LNCAP (cell line): ENCODE data around the gene ANKRD23.

Source experiments
- CTCF ChIP-seq: fragments of 450-650 bp; IDR thresholded peaks from 2 replicates; pipeline ENCODE4 v1.5.1; 2017; ENCODE audit warnings: mild to moderate bottlenecking

The ANKRD23 gene

GRCh38 chr2:96825057-96825456, 18.8 kb downstream of the ANKRD23 start:
- no peak for TF ChIP-seq CTCF

- no peak for TF ChIP-seq CTCF
Observed at GRCh38 chr2:96824079-96824870, 19.5 kb downstream of the ANKRD23 start.

- TF ChIP-seq CTCF, result no peak
Observed at GRCh38 chr2:96823198-96823597, 20.6 kb downstream of the ANKRD23 start.

- no peak for TF ChIP-seq CTCF
Observed at GRCh38 chr2:96822786-96823185, 21.0 kb downstream of the ANKRD23 start.

DNA sequence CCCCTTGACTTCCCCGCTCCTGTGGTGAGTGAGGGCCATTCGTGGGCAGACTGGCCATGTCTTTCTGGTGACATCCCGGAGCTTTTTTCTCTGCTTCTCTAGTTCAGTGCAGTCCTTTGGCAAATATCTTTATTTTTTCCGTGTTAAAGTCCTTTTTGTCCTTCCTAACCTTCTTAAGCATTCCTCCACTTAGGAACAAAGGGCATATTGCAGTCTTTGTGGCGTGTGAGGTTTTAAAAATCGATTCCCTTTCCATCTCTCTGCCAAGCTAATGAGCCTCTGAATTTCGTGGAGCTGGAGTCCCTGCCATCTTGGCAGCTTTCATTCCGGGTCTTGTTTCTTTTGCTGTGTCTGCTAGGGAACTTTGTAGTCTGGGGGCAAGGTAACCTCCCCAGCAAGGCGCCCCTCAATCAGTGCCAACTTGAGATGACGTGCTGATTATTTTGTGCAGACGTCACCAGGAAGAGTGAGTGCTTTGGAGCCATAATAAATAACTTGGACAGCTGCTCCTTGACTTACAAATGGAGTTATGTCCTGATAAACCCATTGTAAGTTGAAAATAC, 22.6 kb downstream of the ANKRD23 start:
- no peak for TF ChIP-seq CTCF

DNA sequence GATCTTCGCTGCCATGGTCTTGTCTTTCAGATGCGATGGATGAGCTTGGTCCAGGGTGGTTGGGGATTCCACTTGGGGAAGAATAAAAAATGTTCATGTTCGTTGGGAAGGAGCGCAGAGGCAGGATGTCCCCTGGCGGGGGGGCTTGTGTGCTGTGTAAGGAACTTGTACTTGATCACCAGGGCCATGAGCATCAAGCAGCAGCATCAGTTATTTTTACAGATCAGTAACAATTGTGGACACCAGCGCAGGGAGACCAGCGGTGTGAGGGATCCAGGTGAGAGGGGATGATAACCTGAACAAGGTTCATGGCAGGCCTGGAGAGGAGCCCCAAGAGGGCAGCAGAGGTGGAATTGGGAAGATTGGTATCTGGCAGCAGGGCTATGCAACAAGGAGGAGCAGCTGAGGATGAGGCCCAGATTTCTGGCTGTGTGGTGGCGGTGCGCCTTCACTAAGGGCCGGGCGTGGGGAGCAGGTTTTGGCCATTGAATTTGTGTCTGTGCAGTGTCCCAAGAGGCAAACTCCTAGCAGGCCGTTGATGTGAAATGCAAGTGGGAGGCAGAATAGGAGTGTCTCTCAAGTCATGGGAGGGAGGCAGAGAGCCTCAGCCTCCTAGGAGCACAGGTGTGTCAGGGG, 23.8 kb downstream of the ANKRD23 start:
- no peak for TF ChIP-seq CTCF

DNA sequence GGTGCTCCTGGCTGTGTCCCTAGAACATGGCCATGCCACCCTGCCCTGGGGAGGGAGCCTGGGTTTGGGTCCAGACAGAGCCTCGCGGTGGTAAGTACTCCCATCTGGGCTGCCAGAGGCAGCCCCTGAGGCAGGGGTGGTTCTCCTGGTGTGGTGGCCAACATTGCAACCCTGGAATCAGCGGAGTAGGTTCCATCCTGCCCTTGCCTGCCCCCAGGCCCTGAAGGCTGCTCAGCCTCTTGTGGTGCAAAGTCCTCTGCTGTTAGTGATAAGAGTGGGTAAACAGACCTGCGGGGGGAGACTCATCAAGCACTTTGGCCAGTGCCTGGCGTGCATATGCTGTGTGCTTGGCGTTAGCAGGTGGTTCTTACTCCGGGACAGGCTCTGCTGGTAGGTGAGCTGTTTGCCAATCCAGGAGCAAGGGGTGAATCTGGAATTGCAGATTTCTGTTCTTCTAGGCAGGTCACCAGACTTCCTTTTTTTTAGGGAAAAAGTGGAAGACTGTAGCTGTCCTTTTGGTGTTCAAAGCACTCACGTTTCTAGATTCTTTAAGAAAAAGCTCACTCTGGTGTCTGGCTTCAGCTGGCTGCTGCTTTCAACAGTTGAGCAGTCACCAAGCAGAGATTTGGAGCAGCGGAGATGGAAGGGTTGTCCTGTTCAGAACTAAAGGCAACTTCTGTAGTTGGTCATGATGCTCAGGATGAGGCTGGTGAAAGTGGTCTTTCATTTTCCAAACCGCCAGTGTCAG, 24.5 kb downstream of the ANKRD23 start:
- TF ChIP-seq CTCF, result no peak
